CD14-positive monocyte (primary cell): ENCODE results near the gene MMP1. TPM values are rescaled to one million over a fixed set of nuclear protein-coding genes. Genes with fewer than 3 reads are reported as not detected.

ENCODE experiments used
- polyA plus RNA-seq, 3 donors: library from polyadenylated mRNA; depleted of rRNA in 1 of 3; unstranded in 2 of 3; stranded (reverse) in 1 of 3; fragments of 300-500 nt in 2 of 3; fragments of >200 nt in 1 of 3; fragmentation: Illumina TruSeq in 2 of 3; gene quantifications; 1 replicate in 2 of 3; 2 replicates in 1 of 3; pipeline ENCODE4 v1.2.3, GENCODE V29; 2012 to 2021

Gene MMP1
- polyA plus RNA-seq, 3 donors, result not detected

Other genes starting within 250 kb of the MMP1 start
- not detected for gene MMP20, start 172.8 kb downstream of the MMP1 start, polyA plus RNA-seq
- not detected for gene MMP27, start 92.4 kb downstream of the MMP1 start, polyA plus RNA-seq
- under 1 TPM in 1 of 3 donors, not detected in 2; 0.14 TPM for gene MMP8, start 73.2 kb downstream of the MMP1 start, polyA plus RNA-seq
- gene MMP10, start 17.5 kb downstream of the MMP1 start, polyA plus RNA-seq, result not detected
- gene MMP3, start 45.4 kb upstream of the MMP1 start, polyA plus RNA-seq, result not detected
- not detected for gene MMP12, start 76.8 kb upstream of the MMP1 start, polyA plus RNA-seq
- not detected for gene MMP13, start 157.6 kb upstream of the MMP1 start, polyA plus RNA-seq